ENCODE measurements around the gene CCSAP. TPM values are rescaled to one million over a fixed set of nuclear protein-coding genes. Genes with fewer than 3 reads are reported as not detected.

Gene CCSAP
- polyA plus RNA-seq, 1 of the 3 experiments (the other 2 are of a cell fraction): 1.8 TPM

- ChIA-PET POLR2A (no interaction called here), CTCF (interaction anchor here (0.9 to 1.5 kb wide), 4 partner anchors 15 to 208 kb away, joined by 3 to 6 read pairs (median 4); no protein-coding TSS in a partner anchor)
- Histone ChIP-seq H3K4me2 (0 out of 2 replicates have a peak overlapping the region, but pooled peaks have one; percentile 81), H3K27me3 (ENCODE audit: insufficient read depth) (no peaks in the 10 kb centered on the region), H4K20me1 (ENCODE audit: insufficient read depth) (peaks cover 29% of the 10 kb centered on the region), H3F3A (replicated peaks; ENCODE audit: insufficient read depth) (peaks cover 6% of the 10 kb centered on the region), H3K9me2 (no peaks in the 10 kb centered on the region), H3K9me3 (no peaks in the 10 kb centered on the region), H3K4me3 (ENCODE audit: low read depth in 2 of 2, low read length in 1 of 2) (no peak overlapping the region), H2AFZ (ENCODE audit: low read depth) (no peak overlapping the region), H3K27ac (ENCODE audit: low read depth in 2 of 2, low read length in 1 of 2) (no peak overlapping the region), H3K36me3 (replicated peaks in 1 of 2; ENCODE audit: control insufficient read depth in 1 of 2, insufficient read depth in 2 of 2, low read length in 1 of 2) (no peaks in the 10 kb centered on the region), H3K79me2 (ENCODE audit: insufficient read depth) (peaks cover 70% of the 10 kb centered on the region), H3K9ac (no peak overlapping the region), H3K4me1 (ENCODE audit: control insufficient read depth in 1 of 2, insufficient read depth in 2 of 2, low read depth in 1 of 2, low read length in 1 of 2) (peaks cover 0 to 15% of the 10 kb centered on the region in 2 experiments; a peak in 3 of 4 replicates)
- no peak for DNase-seq
- WGBS (ENCODE audit: low lambda C conversion rate): 94% methylated on average over 7 of the region's 7 CpGs
- no peak for TF ChIP-seq ZBTB33 (IDR thresholded peaks at IDR 0.05; ENCODE audit: borderline replicate concordance, low read depth)
- no peak for TF ChIP-seq CHD2 (IDR thresholded peaks at IDR 0.05; ENCODE audit: low read length, partially characterized antibody)
- no peak for TF ChIP-seq RFX5 (IDR thresholded peaks at IDR 0.05; ENCODE audit: low read length)
- TF ChIP-seq NFIC (IDR thresholded peaks at IDR 0.05; ENCODE audit: borderline replicate concordance): no peak
- no peak for TF ChIP-seq FOXJ3 (CRISPR knock-in tag; IDR thresholded peaks at IDR 0.05)
- TF ChIP-seq EP300 (IDR thresholded peaks at IDR 0.05; ENCODE audit: borderline replicate concordance in 1 of 2, low read depth in 1 of 2, low read length in 1 of 2): no peak
- TF ChIP-seq REST (IDR thresholded peaks at IDR 0.05; ENCODE audit: low read depth, low read length): no peak
- TF ChIP-seq RCOR1 (IDR thresholded peaks at IDR 0.05; ENCODE audit: low read length): no peak
Observed at GRCh38 chr1:229273507-229274232, 69.2 kb downstream of the CCSAP start.
